Activated CD8-positive, alpha-beta T cell treated with anti-CD3 and anti-CD28 coated beads for 36 hours (primary cell): ENCODE data around the gene POU2F2. TPM values are rescaled to one million over a fixed set of nuclear protein-coding genes. Genes with fewer than 3 reads are reported as not detected.

Experiments
- ATAC-seq: fragments of 200-7000 bp; cut with Tn5 transposase; one replicate; pipeline ENCODE4 v1.10.0; 2021; ENCODE audit warnings: mild to moderate bottlenecking, moderate library complexity
- CTCF ChIA-PET: fragments of 350-600 bp; sonication (Branson Sonifier 250); formaldehyde crosslinking; loops from one replicate; lab custom pipeline; 2021; ENCODE audit warnings: antibody characterized with exemption; lab: Charles Lee
- POLR2A ChIA-PET: fragments of 350-600 bp; sonication (Branson Sonifier 250); formaldehyde crosslinking; loops from one replicate; lab custom pipeline; 2021; ENCODE audit warnings: antibody characterized with exemption; lab: Charles Lee
- DNase-seq: peaks from one replicate; pipeline ENCODE4 v3.0.0-alpha.2; 2020
- H3K27ac Mint-ChIP-seq: one replicate; pipeline ENCODE4 v1.8.0; 2021; ENCODE audit warnings: mild to moderate bottlenecking, mixed read lengths
- H3K27me3 Mint-ChIP-seq: one replicate; pipeline ENCODE4 v1.8.0; 2021; ENCODE audit warnings: mixed read lengths
- H3K36me3 Mint-ChIP-seq: one replicate; pipeline ENCODE4 v1.8.0; 2021; ENCODE audit warnings: low read depth, mixed read lengths
- H3K4me1 Mint-ChIP-seq: one replicate; pipeline ENCODE4 v1.8.0; 2021; ENCODE audit warnings: low read depth, mixed read lengths
- H3K4me3 Mint-ChIP-seq: one replicate; pipeline ENCODE4 v1.8.0; 2021; ENCODE audit warnings: mild to moderate bottlenecking, moderate library complexity, mixed read lengths
- H3K9me3 Mint-ChIP-seq: one replicate; pipeline ENCODE4 v1.8.0; 2021; ENCODE audit warnings: mixed read lengths
- CTCF ChIP-seq: fragments of 200-600 bp; IDR thresholded peaks from one replicate; pipeline ENCODE4 v1.8.0; 2022; ENCODE audit warnings: antibody characterized with exemption, mild to moderate bottlenecking
- intact Hi-C: fragments of 100-400 bp; cut with micrococcal nuclease; formaldehyde crosslinking; loops from one replicate; pipeline ENCODE4 v1.10.0; 2022
- total RNA-seq, 2 experiments: library from RNA; stranded (reverse); gene quantifications; one replicate each; pipeline ENCODE4 v1.2.3, GENCODE V29; 2021

The POU2F2 gene
- total RNA-seq, 2 experiments from 2014 or later = 37.7 to 40.7 TPM

GRCh38 chr19:42149447-42150202 is 17.4 kb upstream of the POU2F2 start:
- H3K27me3 Mint-ChIP-seq = peaks cover 2% of the 10 kb centered on the region
- H3K27ac Mint-ChIP-seq = no peak overlapping the region
- TF ChIP-seq CTCF = no peak
- no peaks in the 10 kb centered on the region for H3K9me3 Mint-ChIP-seq
- DNase-seq = no peak
- no peak overlapping the region for H3K4me3 Mint-ChIP-seq
- H3K4me1 Mint-ChIP-seq = peaks cover 30% of the 10 kb centered on the region
- no peaks in the 10 kb centered on the region for H3K36me3 Mint-ChIP-seq
- ATAC-seq = no peak
- ChIA-PET POLR2A (interaction anchor here (1.4 kb wide), 1 partner anchor 9 kb away, joined by 4 read pairs; no protein-coding TSS in a partner anchor), CTCF (interaction anchor here (1.6 kb wide), 1 partner anchor 41 kb away, joined by 4 read pairs; no protein-coding TSS in a partner anchor)
- intact Hi-C loops = no loop called here

GRCh38 chr19:42148266-42148665 is 16.0 kb upstream of the POU2F2 start:
- Mint-ChIP-seq H3K9me3 (no peaks in the 10 kb centered on the region), H3K4me3 (no peak overlapping the region), H3K36me3 (no peaks in the 10 kb centered on the region), H3K27me3 (peaks cover 2% of the 10 kb centered on the region), H3K27ac (no peak overlapping the region), H3K4me1 (peaks cover 21% of the 10 kb centered on the region)
- no peak for TF ChIP-seq CTCF
- ChIA-PET POLR2A (no interaction called here), CTCF (interaction anchor here (0.8 to 1.6 kb wide), 2 partner anchors 16 to 40 kb away, joined by 3 to 4 read pairs; no protein-coding TSS in a partner anchor)
- DNase-seq (no peak), ATAC-seq (peak; percentile 49)
- intact Hi-C loops = no loop called here

- Mint-ChIP-seq H3K4me3 (no peak overlapping the region), H3K4me1 (peaks cover 11% of the 10 kb centered on the region), H3K9me3 (no peaks in the 10 kb centered on the region), H3K36me3 (no peaks in the 10 kb centered on the region), H3K27me3 (no peaks in the 10 kb centered on the region), H3K27ac (no peak overlapping the region)
- TF ChIP-seq CTCF = no peak
- POLR2A ChIA-PET = interaction anchor here (1.1 kb wide), 1 partner anchor 77 kb away, joined by 3 read pairs; no protein-coding TSS in a partner anchor
- intact Hi-C loops = no loop called here
- DNase-seq (no peak), ATAC-seq (no peak)
- CTCF ChIA-PET = no interaction called here
Observed at GRCh38 chr19:42143341-42144234, 11.3 kb upstream of the POU2F2 start.

- H3K36me3 Mint-ChIP-seq = peaks cover 2% of the 10 kb centered on the region
- intact Hi-C loops = no loop called here
- CTCF ChIA-PET = interaction anchor here (1.1 to 2.5 kb wide), 7 partner anchors 8 to 139 kb away, joined by 3 to 19 read pairs (median 5); partner anchors contain the start of gene POU2F2
- DNase-seq (peak; percentile 59), ATAC-seq (peak; percentile 79)
- POLR2A ChIA-PET = interaction anchor here (0.8 to 1.2 kb wide), 5 partner anchors 9 to 46 kb away, joined by 3 to 4 read pairs (median 3); no protein-coding TSS in a partner anchor
- no peaks in the 10 kb centered on the region for H3K27me3 Mint-ChIP-seq
- no peaks in the 10 kb centered on the region for H3K9me3 Mint-ChIP-seq
- H3K4me1 Mint-ChIP-seq = peaks cover 5% of the 10 kb centered on the region
- no peak overlapping the region for H3K4me3 Mint-ChIP-seq
- no peak overlapping the region for H3K27ac Mint-ChIP-seq
- TF ChIP-seq CTCF = no peak
Observed at GRCh38 chr19:42140125-42140754, 8.0 kb upstream of the POU2F2 start.
